ENCODE results near the gene SEPTIN3. TPM values are rescaled to one million over a fixed set of nuclear protein-coding genes. Genes with fewer than 3 reads are reported as not detected.
A peak's percentile ranks its signal among the peaks of the same experiment; 100 is the strongest.

SEPTIN3 gene
- total and polyA plus RNA-seq, 9 of the 15 experiments (the other 6 are each of a cell fraction or from before 2014, with no cell fraction given): 0.06 TPM; not detected in 8

GRCh38 chr22:41974691-41975290 lies 5.5 kb downstream of the SEPTIN3 start:
- TF ChIP-seq ZFPM2 (CRISPR knock-in tag; IDR thresholded peaks at IDR 0.05) (no peak), BDP1 (IDR thresholded peaks at IDR 0.05; ENCODE audit: insufficient read depth, insufficient read length) (no peak), CEBPG (CRISPR knock-in tag; IDR thresholded peaks at IDR 0.05) (0 out of 2 replicates have a peak, but pooled peaks have one; percentile 14), CEBPG (tag; conservative IDR thresholded peaks at IDR 0.05 in 1 of 2, IDR thresholded peaks at IDR 0.05 in 1 of 2) (peak; percentile 46 to 48; a peak in 2 of 4 replicates)
- Histone ChIP-seq H3K27ac (ENCODE audit: extremely low read depth, low read depth, low read length) (no peak overlapping the region), H3K4me3 (no peak overlapping the region), H3K4me1 (replicated peaks in 1 of 2; ENCODE audit: control insufficient read depth in 2 of 2, insufficient read depth in 2 of 2, low read length in 2 of 2) (peaks cover 0 to 11% of the 10 kb centered on the region in 2 experiments; a peak in 2 of 5 replicates), H3K9me3 (replicated peaks; ENCODE audit: control insufficient read depth, insufficient read depth, low read depth, low read length) (no peaks in the 10 kb centered on the region), H3K9me1 (ENCODE audit: control insufficient read depth, insufficient read depth, low read length) (no peaks in the 10 kb centered on the region), H2AFZ (ENCODE audit: low read depth, low read length) (no peak overlapping the region), H3K79me2 (ENCODE audit: control insufficient read depth, insufficient read depth, low read length) (no peaks in the 10 kb centered on the region), H3K9ac (ENCODE audit: insufficient read depth in 1 of 2, low read depth in 2 of 2, low read length in 2 of 2) (no peak overlapping the region), H4K20me1 (replicated peaks; ENCODE audit: control insufficient read depth, insufficient read depth, low read length) (no peaks in the 10 kb centered on the region), H3K36me3 (ENCODE audit: control insufficient read depth, insufficient read depth, low read length) (no peaks in the 10 kb centered on the region), H3K4me2 (ENCODE audit: insufficient read depth, low read length) (no peak overlapping the region), H3K27me3 (ENCODE audit: control insufficient read depth in 2 of 2, insufficient read depth in 2 of 2, low read length in 2 of 2) (peaks cover 9 to 59% of the 10 kb centered on the region in 2 experiments; a peak in 4 of 5 replicates)
- FAIRE-seq (no peak), DNase-seq (ENCODE audit: extremely low read depth in 1 of 4, low spot score in 3 of 4) (no peak), ATAC-seq (no peak)
- no TSS peak for BruUV-seq (replicated peaks)
- POLR2A ChIA-PET: interaction anchor here (0.7 kb wide), 1 partner anchor 12 kb away, joined by 4 read pairs; no protein-coding TSS in a partner anchor
- in situ Hi-C loops (cut with MboI) (loop anchor here (25.0 kb wide), 1 partner anchor 463 kb away; the partner anchor contains the start of gene NFAM1), intact Hi-C loops (cut with micrococcal nuclease) (no loop called here)
- WGBS (ENCODE audit: insufficient coverage, low coverage, missing lambda C conversion rate): 4% methylated on average over 4 of the region's 10 CpGs
- CTCF ChIA-PET (ENCODE audit: low intra/inter-chr PET ratio): no interaction called here
